NCI-H524 (cell line): ENCODE measurements around the gene HK2.
"Not testable (repeated sequence)": the region's sequence is repeated elsewhere in the genome, so short reads cannot be mapped to it uniquely, and the experiment has no call there.

ENCODE experiments used
- DNase-seq, 2 experiments: peaks; one replicate each; lab custom pipeline; 2025; lab: John Stamatoyannopoulos, UW

Gene HK2

DNA sequence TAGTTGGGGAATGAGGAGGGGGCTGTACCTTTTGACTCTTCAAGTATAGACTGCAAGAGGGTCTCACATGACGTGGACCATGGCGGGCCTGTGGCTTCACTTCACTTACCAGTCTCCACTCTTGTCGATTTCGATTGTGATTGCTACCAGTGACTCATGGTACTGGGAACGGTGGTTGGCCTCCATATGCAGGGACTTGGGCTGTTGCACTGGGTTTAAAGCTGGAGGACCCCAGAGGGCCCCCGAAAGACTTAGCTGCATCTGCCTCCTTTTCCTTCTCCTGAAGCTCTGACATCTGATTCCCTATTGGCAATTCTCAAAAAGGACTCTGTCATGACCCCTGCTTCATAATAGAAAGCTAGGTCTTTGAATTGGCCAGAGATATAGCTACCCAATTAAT is 43.4 kb downstream of the HK2 start:
- no peak for DNase-seq

DNA sequence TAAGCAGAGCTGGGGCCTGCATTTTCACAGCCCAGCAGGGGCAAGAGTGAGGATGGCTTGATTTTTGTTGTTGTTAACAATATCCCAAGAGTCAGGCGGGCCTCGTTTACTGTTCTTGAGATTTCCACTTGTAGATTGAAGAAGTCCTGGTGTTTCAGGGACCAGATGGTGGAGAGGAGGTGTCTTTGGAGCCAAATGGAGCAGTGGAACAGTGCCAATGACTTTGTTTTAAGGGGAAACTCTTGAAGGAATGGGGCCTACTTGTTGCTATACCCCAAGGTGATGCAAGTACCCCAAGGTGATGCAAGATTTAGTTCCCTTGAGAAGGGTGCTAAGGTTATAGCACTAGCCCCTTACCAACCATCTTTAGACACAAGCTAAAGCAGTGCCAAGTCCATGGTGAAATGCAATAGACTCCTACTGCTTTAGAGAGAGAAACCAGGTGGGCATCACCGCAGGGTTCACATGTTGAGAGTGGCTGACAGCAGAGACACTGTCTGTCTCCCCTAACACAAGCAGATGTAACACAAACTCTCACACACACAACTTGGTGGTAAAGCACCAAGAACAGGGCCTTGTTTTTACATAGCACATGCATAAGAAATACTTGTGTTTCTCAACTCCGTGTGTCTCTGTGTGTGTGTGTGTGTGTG is 44.0 kb downstream of the HK2 start:
- no peak for DNase-seq

DNA sequence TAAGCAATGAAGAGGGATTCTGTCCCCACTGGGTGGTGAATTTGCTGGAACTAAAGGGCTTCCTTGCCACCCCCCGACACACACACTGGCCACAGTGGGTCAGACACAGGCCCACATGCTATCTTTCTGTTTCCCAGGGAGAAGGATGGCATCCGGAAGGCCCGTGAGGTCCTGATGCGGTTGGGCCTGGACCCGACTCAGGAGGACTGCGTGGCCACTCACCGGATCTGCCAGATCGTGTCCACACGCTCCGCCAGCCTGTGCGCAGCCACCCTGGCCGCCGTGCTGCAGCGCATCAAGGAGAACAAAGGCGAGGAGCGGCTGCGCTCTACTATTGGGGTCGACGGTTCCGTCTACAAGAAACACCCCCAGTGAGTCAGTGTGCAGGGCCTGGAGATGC is 44.6 kb downstream of the HK2 start:
- DNase-seq: no peak

DNA sequence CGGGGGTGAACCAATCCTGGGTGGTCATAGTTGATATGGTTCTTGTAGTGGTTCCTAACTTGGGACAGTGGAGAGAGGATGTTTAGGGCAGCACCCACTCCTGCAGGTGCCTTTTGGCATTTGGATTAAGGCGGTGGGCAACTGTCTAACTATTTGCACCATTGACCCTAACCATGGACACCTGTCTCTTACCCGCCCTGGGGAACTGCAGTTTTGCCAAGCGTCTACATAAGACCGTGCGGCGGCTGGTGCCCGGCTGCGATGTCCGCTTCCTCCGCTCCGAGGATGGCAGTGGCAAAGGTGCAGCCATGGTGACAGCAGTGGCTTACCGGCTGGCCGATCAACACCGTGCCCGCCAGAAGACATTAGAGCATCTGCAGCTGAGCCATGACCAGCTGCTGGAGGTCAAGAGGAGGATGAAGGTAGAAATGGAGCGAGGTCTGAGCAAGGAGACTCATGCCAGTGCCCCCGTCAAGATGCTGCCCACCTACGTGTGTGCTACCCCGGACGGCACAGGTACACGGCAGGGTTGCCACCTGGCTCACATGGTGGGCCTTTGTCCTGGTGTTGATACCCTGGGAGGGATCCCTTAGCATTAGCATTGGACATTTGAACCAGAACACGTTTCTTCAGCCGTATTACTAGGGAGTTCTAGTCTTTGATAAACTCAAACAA is 46.3 kb downstream of the HK2 start:
- DNase-seq: no peak

- no peak for DNase-seq
Measured at GRCh38 chr2:74881176-74881575, 47.2 kb downstream of the HK2 start.

GRCh38 chr2:74881626-74882298 is 47.8 kb downstream of the HK2 start:
- DNase-seq: no peak

GRCh38 chr2:74882299-74882687 is 48.4 kb downstream of the HK2 start:
- DNase-seq: no peak

GRCh38 chr2:74883011-74883410 is 49.1 kb downstream of the HK2 start:
- DNase-seq: no peak

GRCh38 chr2:74884118-74884762 is 50.3 kb downstream of the HK2 start:
- no peak for DNase-seq

GRCh38 chr2:74884866-74885265 is 50.9 kb downstream of the HK2 start:
- no peak for DNase-seq

- DNase-seq: no peak
Measured at GRCh38 chr2:74886251-74886650, 52.3 kb downstream of the HK2 start.

- DNase-seq: no peak
Measured at GRCh38 chr2:74886811-74887210, 52.9 kb downstream of the HK2 start.

- no peak for DNase-seq
Measured at GRCh38 chr2:74887445-74887951, 53.6 kb downstream of the HK2 start.

DNA sequence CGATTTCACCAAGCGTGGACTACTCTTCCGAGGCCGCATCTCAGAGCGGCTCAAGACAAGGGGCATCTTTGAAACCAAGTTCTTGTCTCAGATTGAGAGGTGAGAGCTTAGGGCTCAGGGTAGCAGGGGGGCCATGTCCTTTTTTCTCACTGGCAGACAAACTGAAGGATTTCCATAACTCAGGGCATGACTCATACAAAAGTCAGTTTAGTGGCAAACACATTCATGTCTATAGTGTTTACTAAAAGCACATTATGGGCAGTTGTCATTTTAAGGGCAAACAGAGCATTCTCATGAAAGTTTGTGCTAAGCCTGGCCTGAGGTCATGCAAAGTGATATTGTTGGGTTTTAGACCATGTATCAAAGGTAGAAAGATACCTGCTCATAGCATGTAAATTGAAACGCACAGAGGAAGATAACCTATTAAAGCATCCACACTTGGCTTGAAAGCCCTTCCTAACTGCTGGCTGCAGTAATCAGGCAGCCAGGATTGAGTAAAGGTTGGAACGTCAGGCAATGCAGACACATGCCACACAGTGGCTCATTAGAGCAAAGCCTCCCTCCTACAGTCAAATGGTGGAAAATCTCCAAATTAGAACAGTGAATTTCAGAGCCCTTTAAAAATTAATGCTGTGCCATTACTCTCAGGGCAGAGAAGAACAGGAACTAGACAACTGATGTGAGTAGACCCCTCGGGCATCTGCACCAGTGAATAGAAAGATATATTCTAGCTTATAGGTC is 54.2 kb downstream of the HK2 start:
- DNase-seq: no peak

GRCh38 chr2:74889159-74889558 is 55.2 kb downstream of the HK2 start:
- no peak for DNase-seq

GRCh38 chr2:74890711-74891110 is 56.8 kb downstream of the HK2 start:
- no peak for DNase-seq

- no peak for DNase-seq
Measured at GRCh38 chr2:74891136-74891764, 57.3 kb downstream of the HK2 start.

DNA sequence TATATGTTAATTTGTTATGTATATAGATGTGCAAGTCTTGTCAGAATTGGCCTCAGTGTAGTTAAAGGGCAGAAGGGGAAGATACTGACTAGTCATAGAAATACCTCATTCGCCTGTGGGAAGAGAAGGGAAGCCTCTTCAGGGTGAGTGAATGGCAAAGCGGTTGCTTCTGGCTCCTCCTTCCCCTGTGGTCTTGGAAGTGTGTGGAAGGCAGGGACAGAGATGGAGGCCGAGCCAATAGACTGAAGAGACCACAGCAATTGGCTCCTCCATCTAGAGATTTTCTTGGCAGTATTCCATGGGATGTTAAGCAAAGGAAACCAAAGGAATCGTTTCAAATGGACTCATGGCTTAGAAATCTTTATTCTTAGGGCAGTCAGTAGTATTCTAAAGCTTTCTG is 57.9 kb downstream of the HK2 start:
- not testable (repeated sequence) for DNase-seq

GRCh38 chr2:74892609-74893008 is 58.7 kb downstream of the HK2 start:
- no peak for DNase-seq

- DNase-seq: no peak
Measured at GRCh38 chr2:74893332-74893731, 59.4 kb downstream of the HK2 start.

DNA sequence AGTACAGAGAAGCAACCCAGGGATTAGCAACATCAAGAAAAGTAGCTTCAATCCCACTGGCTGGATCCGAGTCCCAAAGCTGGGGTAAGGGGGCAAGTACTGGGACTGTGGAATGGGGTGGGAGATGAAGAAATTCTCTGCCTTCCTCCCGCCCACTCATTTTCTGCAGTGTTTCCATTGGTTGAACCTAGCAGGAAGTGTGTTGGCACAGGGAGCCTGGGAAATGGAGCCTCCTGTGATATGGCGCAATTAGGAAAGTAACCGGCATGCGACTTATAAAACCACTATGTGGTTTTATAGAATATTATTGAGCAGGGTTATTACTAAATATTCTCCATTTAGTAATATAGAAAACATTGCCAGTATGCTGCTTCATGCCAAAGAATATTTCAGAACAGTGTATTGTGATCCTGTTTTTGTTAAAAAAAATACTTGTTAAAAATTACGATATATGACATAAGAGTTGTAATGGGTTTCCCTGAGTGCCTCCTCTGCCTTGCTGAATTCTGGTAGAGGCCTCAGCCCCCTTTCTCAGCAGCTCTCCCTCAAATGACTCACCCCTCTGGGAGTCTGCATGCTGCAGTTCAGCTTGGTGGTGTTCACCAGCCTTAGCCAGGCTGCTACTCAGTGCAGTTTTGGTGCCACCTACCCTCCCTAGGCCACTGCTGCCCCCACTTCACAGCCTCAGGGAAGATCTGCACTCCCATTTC is 60.5 kb downstream of the HK2 start:
- no peak for DNase-seq
